Stimulated activated CD8-positive, alpha-beta memory T cell treated with anti-CD3 and anti-CD28 coated beads, Interleukin-4, amount 100 ng/mL, for 4 hours (primary cell): ENCODE results near the gene FABP7.
"Not testable (repeated sequence)": the region's sequence is repeated elsewhere in the genome, so short reads cannot be mapped to it uniquely, and the experiment has no call there.

Experiments
- DNase-seq, 2 donors: peaks; one replicate each; pipeline ENCODE4 v3.0.0-alpha.2; 2020; ENCODE audit warnings: low read depth in 2 of 2, low spot score in 1 of 2

Gene FABP7

DNA sequence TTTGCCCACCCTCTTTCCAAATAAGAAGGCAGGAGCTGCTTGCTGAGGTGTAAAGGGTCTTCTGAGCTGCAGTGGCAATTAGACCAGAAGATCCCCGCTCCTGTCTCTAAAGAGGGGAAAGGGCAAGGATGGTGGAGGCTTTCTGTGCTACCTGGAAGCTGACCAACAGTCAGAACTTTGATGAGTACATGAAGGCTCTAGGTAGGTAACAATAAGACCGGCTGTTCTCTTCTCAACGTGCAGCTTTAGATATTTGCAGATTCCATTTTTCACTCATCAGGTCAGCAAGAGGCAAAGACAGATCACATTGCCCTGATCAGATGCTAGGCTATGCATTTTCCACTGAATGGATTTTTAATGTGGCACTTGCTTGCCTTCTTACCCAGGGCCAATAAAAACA, at the start of gene FABP7:
Gene FABP7 (plus strand): TSS at position 50 of the 400 bp plus-strand sequence. CDS start 79 bp downstream, at position 129.
- DNase-seq, result no peak

DNA sequence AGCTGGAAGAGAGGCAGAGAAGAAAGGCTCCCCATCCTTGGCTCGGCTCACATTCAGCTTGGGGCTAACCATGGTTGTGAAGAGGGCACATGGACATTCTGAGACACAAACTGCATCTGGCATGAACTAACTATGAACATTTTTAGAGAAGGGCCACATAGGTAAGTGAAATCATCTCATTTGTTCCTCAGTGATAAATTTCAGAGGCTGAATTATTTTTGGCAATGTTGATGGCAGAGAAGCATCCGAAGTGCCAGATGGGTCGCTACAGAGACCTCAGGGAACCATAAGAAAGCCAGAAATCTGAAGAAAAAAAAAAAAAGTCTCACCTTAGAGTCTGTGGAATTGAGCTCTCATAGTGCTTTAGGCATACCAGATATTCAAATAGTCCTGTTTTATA, 49.2 kb upstream of the FABP7 start:
- DNase-seq, result no peak

DNA sequence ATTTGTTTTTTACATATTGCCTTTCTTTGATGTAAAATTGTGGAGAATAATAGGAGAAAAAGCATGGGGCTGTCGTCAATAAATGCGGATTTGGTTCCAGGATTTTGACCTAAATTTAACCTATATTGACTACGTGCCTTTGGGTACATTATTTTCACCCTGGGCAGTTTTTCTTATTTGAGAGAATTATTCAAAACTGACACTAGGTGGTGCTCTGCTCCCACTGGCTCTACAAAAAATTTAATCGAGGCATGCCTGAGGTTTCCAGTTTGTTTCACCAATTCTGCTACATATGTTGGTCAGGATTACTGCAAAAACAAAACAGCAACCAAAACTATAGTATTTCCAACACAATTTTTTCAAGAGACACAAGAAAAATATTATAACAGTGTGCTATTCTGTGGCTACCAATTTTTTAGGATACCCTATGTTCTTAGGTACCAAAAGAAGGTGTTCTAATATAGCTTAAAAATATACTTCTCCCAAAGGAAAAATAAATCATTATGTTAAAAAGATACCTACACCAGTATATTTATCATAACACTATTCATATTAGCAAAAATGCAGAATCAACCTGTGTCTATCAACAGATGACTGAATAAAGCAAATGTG, 48.6 kb upstream of the FABP7 start:
- no peak for DNase-seq

DNA sequence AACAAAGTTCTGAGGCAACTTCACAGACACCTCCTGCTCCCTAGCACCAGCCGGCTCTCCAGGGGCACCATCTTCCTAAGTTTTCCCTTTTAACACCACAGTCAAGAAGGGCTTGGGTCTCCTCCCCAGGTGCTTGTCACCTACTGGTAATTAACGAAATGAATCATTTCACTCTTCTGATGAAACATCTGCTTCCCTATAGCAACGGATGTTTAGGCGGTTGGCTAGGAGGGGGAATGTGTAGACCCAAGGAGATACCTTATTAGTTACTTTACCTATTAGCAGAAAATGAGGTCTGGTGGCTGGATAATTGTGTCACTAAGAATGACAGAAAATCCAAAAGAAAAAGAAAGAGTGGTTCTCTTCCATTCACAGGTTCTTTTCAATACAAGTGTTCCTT, 46.3 kb upstream of the FABP7 start:
- DNase-seq, result no peak

DNA sequence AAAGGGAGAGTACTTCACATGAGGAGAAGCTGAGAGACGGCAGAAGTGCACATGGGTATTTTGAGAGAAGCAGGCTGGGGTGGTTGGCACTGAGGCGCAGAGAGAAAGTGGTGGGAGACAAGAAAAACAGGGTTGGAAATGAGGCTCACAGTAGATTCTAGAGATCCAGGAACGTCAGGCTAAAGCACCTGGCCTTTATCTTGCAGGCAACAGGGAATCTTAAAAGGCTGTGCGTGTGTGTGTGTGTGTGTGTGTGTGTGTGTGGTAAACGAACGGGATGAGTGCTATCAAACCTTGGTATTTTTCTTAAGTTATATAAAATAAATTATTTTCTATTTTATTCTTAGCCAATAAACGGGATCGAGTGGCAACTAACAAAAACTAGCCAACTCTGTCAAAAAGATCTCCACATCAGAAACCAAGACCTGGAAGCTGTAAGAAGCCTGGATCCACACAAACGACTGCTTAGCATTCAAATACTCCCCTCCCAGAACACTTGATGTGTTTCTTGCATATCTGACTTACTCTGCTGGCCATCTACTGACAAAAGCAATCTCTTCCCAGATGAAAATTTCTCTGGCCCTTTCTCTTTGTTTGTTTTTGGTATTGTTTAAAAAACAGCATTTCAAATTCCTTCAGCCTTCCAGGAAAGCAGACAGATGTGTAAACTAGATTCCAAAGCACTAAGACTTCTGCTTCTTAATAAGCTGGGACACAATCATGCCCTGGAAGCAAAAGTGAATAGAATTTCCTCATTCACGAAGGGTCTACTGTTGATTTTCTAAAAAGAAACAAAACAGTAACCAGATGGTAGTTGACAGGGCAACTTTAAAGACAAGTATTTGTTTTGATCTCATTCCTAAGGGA, 44.8 kb upstream of the FABP7 start:
- no peak for DNase-seq

DNA sequence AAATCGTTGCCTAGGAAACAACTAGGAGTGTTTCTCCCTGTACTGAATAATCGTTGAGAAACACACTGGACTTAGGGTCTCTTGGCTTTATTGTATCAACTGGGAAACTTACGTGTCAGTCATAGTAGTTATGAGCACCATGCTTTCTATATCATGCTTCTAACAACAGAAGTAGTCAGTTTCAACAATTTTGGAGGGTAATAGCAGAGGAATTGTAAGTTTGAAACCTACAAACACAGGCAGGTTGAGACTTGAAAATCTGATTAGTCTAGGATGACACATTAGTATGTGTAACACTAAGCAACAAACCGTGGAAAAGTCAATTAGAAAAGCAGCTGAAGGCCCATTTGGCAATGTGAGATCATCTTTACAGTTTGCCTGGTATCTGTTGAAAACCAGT, 43.9 kb upstream of the FABP7 start:
- no peak for DNase-seq

DNA sequence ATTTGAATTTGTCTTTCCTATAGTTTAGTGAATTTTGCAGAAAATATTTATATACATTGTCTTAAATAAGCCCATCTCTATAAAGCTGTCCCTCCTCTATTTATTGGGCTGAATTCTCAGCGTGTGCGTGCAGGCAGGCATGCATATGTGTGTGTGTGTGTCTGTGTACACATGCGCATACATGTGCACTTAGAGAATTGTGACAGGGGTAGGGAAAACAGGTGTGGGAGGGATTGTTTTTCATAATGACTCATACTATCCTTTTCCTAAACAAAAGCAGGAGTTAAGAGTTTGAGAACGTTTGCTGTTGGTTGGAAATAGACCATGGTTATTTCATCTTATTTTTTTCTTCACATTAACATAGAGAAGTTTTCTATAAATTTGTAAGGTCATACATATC, 43.4 kb upstream of the FABP7 start:
- no peak for DNase-seq

DNA sequence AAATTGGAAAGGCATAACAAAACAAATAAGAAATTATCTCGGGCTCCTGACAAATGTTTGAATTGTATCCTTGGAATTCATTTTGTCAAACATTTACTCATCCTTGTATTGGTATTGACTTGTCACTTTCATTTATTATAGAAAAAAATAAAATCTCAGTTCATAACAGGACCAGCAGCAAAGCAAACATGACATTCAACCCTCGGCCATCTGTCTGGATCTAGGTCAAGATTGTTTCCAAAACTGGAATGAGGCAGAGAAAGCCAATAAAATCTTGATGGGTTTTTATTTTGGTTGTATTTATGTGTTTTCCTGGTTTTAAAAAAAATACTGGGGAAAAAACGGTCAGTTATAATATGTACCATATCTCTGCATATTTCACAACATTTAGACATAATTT, 42.9 kb upstream of the FABP7 start:
- DNase-seq, result no peak

DNA sequence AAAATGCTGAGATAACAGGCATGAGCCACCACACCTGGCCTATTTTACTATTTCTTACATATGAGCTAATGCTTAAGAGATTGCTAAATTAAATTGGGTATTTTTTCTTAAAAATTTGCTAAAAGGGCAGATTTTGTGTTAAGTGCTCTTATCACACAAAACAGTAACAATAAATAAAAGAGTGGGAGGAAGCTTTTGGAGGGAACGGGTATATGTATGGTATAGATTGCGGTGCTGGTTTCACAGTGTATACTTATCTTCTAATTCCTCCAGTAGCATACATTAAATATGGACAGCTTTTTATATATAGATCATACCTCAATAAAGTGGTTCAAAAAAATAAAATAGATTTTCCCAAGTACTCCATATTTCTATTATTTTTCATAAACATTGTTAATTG, 39.4 kb upstream of the FABP7 start:
- no peak for DNase-seq

DNA sequence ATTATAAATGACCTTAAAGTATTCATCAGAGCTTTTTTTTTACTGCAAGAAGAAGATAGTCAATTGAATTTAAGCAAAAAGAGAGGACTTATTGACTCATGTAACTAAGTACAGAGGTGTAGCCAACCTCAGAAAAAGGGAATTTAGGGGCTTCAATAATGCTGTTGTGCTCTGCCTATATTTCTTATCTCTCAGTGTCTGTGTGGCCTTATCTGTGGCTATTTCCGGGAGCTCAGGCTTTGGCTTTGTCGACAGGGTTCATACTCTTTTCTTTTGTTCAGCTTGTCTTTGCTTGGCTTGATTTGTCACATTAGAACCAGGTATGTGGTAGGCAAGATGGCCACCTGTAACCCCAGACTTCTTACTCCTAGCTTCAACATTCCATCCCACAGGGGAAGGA, 38.6 kb upstream of the FABP7 start:
- no peak for DNase-seq

DNA sequence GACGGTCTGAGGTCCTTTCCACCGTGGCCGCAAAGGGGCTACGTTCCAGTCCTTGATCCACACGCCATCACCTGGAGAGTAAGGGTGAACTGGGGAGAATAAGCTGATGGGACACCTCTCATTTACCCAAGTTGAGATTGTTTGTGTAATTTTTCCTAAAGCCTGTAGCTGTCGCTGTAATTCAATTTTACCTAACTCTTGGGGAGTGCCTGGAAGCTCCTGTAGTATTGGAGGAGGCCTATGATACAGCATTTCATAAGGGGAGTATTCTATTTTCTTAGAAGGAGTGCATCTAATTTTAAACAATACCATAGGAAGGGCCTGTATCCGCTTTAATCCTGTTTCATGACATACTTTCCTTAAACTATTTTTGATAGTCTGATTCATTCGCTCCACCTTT, 35.3 kb upstream of the FABP7 start:
- DNase-seq, result not testable (repeated sequence)

DNA sequence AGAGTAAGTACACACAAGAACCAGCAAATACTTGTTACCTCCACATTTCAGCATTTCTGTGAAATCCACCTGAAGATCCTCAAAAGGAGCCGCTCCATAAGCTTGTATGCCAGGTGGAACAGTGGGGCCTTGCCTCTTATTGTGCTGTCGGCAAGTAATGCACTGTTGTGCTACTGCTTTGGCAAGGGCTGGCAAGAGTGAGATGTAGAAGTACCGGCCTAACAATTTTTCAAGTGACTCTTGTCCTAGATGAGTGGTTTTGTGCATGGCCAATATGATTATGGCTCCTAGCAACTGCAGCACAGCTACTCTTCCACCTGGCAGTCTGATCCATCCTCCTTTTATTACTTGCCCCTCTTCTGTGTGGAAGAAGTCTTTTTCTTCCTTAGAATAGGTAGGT, 34.7 kb upstream of the FABP7 start:
- not testable (repeated sequence) for DNase-seq

DNA sequence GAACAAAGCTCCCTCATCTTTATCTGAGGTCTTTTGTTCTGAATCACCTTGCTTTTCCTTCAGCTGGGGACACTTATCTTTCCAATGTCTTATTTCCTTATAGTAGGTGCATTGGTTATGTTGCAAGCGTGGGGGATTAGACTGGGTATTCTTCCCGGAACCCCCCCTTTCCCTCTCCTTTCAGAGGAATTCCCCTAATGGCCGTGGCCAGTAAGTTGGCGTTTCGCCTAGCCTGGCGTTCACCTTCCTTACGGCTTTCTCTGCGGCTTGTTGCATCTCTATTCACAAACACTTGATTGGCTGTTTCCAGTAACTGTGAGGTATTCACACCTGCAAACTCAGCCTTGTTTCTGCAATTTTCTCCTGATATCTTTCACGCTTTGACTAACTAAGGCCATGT, 32.8 kb upstream of the FABP7 start:
- no peak for DNase-seq

DNA sequence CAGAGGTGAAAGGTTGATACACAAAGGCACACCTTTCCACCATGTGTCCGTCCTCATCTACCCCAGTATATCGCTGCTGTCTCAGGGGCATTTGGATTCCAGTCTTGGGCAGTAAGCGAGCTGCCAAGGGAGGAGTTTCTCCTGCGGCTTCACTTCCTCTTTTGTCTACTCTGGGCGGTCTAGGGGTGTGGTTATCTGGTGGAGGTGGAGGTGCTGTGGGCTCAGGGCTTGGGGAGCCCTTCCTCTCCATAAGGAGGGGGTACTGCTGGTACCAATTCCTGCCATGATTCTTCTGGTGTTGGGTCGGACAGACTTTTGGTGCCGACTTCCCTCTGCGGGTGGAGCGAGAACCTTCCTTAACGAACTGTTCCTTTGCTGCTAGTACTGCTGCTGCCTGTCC, 31.9 kb upstream of the FABP7 start:
- no peak for DNase-seq

DNA sequence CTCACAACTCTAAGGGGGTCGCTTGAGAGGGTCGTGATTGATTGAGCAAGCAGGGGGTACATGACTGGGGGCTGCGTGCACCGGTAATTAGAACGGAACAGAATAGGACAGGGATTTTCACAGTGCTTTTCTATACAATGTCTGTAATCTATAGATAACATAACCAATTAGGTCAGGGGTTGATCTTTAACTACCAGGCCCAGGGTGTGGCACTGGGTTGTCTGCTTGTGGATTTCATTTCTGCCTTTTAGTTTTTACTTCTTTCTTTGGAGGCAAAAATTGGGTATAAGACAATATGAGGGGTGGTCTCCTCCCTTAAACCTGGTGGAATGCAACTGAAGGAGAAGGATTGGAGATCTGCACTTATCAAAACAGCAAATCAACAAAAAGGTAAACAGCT, 30.6 kb upstream of the FABP7 start:
- not testable (repeated sequence) for DNase-seq

DNA sequence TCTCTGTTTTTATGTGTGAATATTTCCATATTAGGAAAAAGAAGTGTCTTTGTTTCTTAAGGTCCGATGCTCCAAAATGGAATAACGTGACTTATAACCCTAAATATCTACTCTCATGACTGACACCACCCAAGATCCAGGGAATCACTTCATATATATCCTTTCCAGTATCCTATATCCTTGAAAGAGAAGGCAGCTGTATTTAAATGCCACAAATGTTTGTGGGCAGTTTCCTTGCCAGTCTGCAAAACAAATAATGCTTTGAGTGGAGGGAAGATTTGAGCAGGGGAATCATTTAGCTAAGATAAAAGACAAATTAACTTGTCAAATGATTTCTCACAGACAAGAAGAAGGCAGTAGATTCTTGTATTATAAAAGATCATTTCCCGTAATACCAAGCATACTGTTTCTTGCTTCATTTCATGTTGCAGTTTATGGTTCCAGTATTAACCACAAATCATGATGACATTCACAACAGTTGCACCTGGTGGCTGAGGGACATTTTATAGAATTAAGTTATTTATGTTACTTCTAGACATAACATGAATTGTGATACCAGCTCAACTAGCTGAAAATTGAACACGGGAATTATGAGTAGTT, 30.0 kb upstream of the FABP7 start:
- DNase-seq, result no peak

DNA sequence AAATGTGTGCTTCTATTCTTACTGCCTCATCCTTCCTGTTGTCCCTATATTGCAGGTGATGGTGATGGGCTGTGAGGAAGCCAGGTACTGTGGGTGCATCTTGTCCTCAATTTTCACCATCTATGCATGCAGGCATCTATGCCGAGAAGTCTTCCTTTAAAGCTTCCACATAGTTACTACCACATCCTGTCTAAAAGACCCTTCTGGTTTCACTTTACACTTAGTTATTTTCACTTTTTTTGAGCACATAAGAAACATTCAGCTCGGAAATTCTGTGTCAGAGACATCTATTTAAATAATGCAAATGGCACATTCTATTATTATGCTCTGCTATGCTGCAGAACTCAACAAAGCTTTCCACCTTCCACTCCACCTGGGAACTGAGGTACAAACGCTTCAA, 28.2 kb upstream of the FABP7 start:
- DNase-seq, result no peak

DNA sequence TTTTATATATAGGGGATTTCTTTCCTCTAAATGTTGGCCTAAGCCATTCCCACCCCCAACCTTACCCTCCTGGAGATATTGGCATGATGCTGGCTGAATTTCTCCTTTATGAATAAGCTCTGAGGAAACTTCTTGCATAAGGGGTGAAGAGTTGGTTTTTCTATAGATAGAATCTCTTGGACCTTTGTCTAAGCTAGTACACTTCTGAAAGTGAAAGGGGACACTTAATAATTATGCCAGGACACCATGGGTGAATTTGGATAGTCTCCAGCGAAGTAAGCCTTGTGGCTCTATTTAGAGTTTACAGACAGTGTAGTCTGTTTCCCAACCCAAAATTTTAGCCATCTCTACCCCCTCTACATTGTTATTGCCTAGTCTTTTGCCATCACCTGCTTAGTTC, 27.1 kb upstream of the FABP7 start:
- DNase-seq, result no peak

DNA sequence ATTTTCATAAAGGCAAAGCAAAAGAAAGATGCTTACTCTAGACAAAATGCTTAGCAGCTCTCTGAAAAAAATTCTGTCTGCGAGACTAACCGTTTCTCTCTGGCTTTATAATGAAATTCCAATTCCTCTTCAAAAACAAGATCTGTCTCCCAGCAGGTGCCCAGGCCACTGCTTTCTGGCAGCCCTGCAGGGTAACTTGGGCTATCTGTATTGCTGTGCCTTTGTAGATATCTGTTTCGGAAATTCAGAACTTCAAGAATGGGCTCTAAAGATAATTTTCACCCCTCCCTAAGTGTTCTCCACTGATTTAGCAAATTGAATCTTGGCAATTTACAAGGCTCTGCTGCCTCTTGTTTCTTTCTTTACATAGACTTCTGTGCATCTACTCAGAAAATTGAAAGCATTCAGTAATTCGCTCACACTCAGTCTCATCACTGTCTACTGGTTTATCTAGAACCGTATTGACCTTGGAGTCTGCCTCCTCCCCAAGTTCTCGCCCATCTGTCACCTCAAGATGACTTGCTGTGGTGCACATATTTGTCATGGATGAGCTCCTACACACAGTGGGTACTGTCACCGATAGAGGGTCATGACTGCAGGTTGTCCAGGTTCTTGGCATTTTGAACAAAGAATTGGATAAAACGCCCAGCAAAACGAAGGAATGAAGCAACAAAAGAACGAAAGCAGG, 26.4 kb upstream of the FABP7 start:
- DNase-seq, result no peak

DNA sequence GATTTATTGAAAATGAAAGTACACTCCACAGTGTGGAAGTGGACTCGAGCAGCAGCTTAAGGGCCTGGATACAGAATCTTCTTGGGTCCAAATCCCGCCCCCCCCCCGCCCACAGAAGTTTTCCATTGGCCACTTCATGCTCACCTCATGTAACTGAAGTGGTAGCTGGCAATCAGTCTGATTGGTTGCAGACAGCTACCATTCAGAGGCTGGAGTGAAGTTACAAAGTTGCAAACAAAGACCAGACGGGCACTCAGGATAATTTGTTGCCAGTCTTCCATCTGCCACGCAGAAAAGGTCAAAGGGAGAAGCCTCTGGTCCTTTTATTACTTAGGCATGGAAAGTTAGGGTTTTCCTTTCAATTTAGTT, 25.8 kb upstream of the FABP7 start:
- no peak for DNase-seq

DNA sequence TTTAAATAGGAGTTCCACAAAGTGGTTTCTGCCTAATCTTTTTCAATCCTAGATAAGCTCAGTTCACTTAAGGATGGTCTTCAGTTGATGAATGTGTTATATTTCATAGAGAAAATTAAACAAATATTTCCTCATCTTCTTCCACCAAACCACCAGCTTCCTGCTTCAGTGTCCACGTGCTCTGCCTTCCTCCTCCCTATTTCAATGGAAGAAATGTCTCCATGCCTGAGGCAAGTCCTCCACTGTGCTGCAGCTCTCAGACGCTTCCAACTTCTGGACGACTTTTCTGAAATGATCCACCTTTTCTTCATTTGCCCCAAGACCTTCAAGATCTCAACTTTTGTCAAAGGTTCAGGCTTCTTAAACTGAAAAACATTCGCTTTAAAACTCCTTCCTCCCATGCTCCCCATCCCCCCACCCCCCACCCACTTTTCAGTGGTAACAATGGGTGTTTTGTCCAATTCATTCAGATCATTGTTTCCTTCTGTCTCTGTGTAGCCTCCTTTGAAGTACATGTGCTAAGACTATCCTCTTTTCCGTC, 25.3 kb upstream of the FABP7 start:
- DNase-seq, result no peak

DNA sequence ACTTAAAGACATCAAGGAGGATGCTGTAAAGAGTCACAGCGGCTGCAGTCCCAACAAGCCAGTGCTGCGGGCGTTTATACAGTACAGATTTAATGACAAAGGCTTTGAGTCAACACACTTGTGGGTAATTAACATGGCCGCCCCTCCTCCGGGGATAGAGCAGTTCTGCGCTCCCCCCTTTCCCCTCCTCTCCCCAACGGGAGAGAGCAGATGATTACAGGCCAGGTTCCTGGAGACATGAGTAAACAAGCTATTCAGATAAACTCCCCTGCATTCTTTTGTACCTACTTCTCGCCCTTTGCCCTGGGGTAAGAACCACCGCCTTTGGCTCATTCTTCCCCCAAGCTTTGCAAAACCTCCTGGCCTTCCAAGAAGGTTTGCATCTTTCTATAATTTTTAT, 23.6 kb upstream of the FABP7 start:
- no peak for DNase-seq
